K562 (cell line): ENCODE measurements around the gene GRIN1. TPM values are rescaled to one million over a fixed set of nuclear protein-coding genes. Genes with fewer than 3 reads are reported as not detected.

Source experiments
- ARHGAP35 ChIP-seq: fragments of 450-650 bp; IDR thresholded peaks from 2 replicates; pipeline ENCODE4 v1.6.1; 2018; ENCODE audit not compliant: partially characterized antibody
- BDP1 ChIP-seq: IDR thresholded peaks from 3 replicates; pipeline ENCODE4 v1.6.1; 2011; ENCODE audit not compliant: insufficient read length, insufficient read depth
- BRF1 ChIP-seq: IDR thresholded peaks from 3 replicates; pipeline ENCODE4 v1.6.1; 2011; ENCODE audit warnings: borderline replicate concordance, mild to moderate bottlenecking; ENCODE audit not compliant: insufficient read length; ENCODE audit errors: extremely low read depth
- EWSR1 ChIP-seq: fragments of 450-650 bp; IDR thresholded peaks from 2 replicates; pipeline ENCODE4 v1.6.1; 2018; ENCODE audit warnings: borderline replicate concordance, mild to moderate bottlenecking, low read depth, moderate library complexity; ENCODE audit not compliant: partially characterized antibody
- FOXJ2 ChIP-seq: fragments of 200-800 bp; sonication (Bioruptor generic); IDR thresholded peaks from 2 replicates; pipeline ENCODE4 v1.6.1; 2016; ENCODE audit warnings: missing genetic modification characterization, missing compliant biosample characterization
- HDAC8 ChIP-seq: fragments of 450-650 bp; IDR thresholded peaks from 2 replicates; pipeline ENCODE4 v1.6.1; 2016; ENCODE audit warnings: mild to moderate bottlenecking, missing genetic modification characterization, moderate library complexity, missing compliant biosample characterization
- MCM2 ChIP-seq: fragments of 450-650 bp; IDR thresholded peaks from 2 replicates; pipeline ENCODE4 v1.6.1; 2017; ENCODE audit warnings: low read depth, mild to moderate bottlenecking
- MCM5 ChIP-seq: fragments of 450-650 bp; IDR thresholded peaks from 2 replicates; pipeline ENCODE4 v1.6.1; 2016; ENCODE audit warnings: low read depth
- MEF2A ChIP-seq: IDR thresholded peaks from 2 replicates; pipeline ENCODE4 v1.6.1; 2011; ENCODE audit warnings: low read depth, mild to moderate bottlenecking, low read length, moderate library complexity; ENCODE audit not compliant: control insufficient read depth
- MTA3 ChIP-seq: fragments of 450-650 bp; formaldehyde crosslinking; IDR thresholded peaks from 2 replicates; pipeline ENCODE4 v1.6.1; 2017; ENCODE audit warnings: mild to moderate bottlenecking, borderline replicate concordance
- RBFOX2 ChIP-seq: fragments of 200-400 bp; formaldehyde crosslinking; IDR thresholded peaks from 2 replicates; pipeline ENCODE4 v1.6.1; 2017; ENCODE audit warnings: low read depth, mild to moderate bottlenecking, low read length, moderate library complexity
- RFX1 ChIP-seq: fragments of 450-650 bp; IDR thresholded peaks from 2 replicates; pipeline ENCODE4 v1.6.1; 2016; ENCODE audit warnings: mild to moderate bottlenecking, moderate library complexity
- SMAD2 ChIP-seq: fragments of 150-350 bp; IDR thresholded peaks from 2 replicates; pipeline ENCODE4 v1.6.1; 2014; ENCODE audit warnings: low read depth, mild to moderate bottlenecking, low read length
- TFAM ChIP-seq: fragments of 250-450 bp; sonication (Bioruptor Pico); conservative IDR thresholded peaks from 2 replicates; pipeline ENCODE4 v1.5.0; 2021; ENCODE audit warnings: mild to moderate bottlenecking, moderate library complexity
- XRCC3 ChIP-seq: fragments of 450-650 bp; IDR thresholded peaks from 2 replicates; pipeline ENCODE4 v1.6.1; 2017; ENCODE audit warnings: mild to moderate bottlenecking, moderate library complexity
- ZNF143 ChIP-seq: sonication (generic); formaldehyde crosslinking; IDR thresholded peaks from 2 replicates; pipeline ENCODE4 v1.9.0; 2022; ENCODE audit warnings: mild to moderate bottlenecking, missing genetic modification reagents
- polyA plus RNA-seq, 8 experiments: library from polyadenylated mRNA; depleted of rRNA in 4 of 8; stranded (reverse) in 5 of 8; unstranded in 3 of 8; fragments of >200 nt; fragmentation: Nextera tagmentation in 2 of 8; fragmentation: Illumina TruSeq in 1 of 8; extraction: Ambion mirVana in 2 of 8; extraction: Trizol in 1 of 8; gene quantifications; 2 replicates each; pipeline versions ENCODE4 v1.2.1 to v1.2.3, GENCODE V29; 2011 to 2014; ENCODE audit warnings: inconsistent platforms in 1 of 8, missing spikeins in 1 of 8
- total RNA-seq, 7 experiments: library from RNA; depleted of rRNA in 6 of 7; stranded (reverse); fragments of >200 nt in 6 of 7; fragmentation: Illumina TruSeq in 2 of 7; extraction: Trizol in 2 of 7; gene quantifications; 2 replicates each; pipeline versions ENCODE4 v1.2.1 to v1.2.3, GENCODE V29; 2011 to 2021; ENCODE audit warnings: low replicate concordance in 1 of 7
- TF ChIP-seq, protein P1 (sequence below), 2 experiments: fragments of 450-650 bp in 1 of 2; IDR thresholded peaks; 2 replicates each; pipeline ENCODE4 v1.6.1; 2011 to 2017; ENCODE audit warnings: low read depth in 2 of 2, antibody characterized with exemption in 1 of 2, borderline replicate concordance in 1 of 2, low read length in 1 of 2, mild to moderate bottlenecking in 1 of 2, mixed read lengths in 1 of 2; ENCODE audit not compliant: control insufficient read depth in 1 of 2
- TF ChIP-seq, protein P2 (sequence below): sonication (generic); IDR thresholded peaks from 2 replicates; pipeline ENCODE4 v1.6.1; 2016
- TF ChIP-seq, protein P3 (sequence below): fragments of 250-450 bp; sonication (Bioruptor Pico); IDR thresholded peaks from 2 replicates; pipeline ENCODE4 v1.6.1; 2021; ENCODE audit warnings: mild to moderate bottlenecking
- TF ChIP-seq, protein P4 (sequence below): sonication (generic); formaldehyde crosslinking; IDR thresholded peaks from 2 replicates; pipeline ENCODE4 v1.8.0; 2022; ENCODE audit warnings: mild to moderate bottlenecking, missing genetic modification reagents
- TF ChIP-seq, protein P5 (sequence below): sonication (generic); formaldehyde crosslinking; IDR thresholded peaks from 2 replicates; pipeline ENCODE4 v1.5.0; 2020; ENCODE audit warnings: missing genetic modification reagents

GRIN1 gene
- total and polyA plus RNA-seq, 9 of the 15 experiments (the other 6 are each of a cell fraction or from before 2014, with no cell fraction given): 0.03 to 0.35 (median 0.16) TPM; not detected in 6

DNA sequence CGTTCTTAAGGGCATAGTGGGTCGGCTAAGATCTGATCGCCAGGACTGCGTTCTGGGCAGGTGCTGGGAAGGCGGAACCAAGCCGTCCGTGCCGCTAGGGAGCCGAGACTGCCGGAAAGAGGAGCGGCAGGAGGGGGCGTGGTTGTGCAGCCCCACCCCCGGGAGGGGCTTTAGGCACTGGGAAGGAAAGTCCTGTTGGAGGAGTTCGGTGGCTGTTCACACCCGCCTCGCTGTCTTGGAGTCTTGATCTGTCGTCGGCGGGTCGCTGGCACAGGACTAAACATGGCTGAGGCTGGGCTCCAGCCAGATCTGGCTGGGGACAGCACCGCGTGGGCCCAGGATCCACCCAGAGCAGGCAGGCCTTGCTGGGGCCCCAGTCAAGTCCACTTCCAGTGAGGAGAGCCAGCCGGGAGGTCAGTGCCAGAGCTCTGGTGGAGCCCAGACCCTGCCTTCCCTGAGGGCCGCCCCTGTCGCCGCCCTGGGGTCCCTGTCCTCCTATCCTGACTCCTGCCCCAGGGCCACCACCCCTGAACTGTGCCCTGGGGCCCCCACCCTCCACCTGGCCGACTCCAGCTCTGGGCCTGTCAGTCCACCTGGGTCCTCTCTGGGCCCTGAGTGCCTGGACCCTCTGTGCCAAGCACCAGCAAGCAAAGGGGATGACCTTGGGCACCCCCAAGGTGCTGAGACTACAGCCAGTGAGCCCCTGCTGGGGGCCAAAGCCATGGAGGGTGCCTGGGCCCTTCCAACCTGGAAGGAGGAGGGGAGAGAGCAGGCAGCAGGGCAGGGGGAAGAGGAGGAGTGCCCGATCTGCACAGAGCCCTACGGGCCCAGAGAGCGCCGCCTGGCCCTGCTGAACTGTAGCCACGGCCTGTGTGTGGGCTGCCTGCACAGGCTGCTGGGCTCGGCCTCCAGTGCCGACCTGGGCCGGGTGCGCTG is 78.6 kb downstream of the GRIN1 start (continued):
- TF ChIP-seq, protein P1, sequence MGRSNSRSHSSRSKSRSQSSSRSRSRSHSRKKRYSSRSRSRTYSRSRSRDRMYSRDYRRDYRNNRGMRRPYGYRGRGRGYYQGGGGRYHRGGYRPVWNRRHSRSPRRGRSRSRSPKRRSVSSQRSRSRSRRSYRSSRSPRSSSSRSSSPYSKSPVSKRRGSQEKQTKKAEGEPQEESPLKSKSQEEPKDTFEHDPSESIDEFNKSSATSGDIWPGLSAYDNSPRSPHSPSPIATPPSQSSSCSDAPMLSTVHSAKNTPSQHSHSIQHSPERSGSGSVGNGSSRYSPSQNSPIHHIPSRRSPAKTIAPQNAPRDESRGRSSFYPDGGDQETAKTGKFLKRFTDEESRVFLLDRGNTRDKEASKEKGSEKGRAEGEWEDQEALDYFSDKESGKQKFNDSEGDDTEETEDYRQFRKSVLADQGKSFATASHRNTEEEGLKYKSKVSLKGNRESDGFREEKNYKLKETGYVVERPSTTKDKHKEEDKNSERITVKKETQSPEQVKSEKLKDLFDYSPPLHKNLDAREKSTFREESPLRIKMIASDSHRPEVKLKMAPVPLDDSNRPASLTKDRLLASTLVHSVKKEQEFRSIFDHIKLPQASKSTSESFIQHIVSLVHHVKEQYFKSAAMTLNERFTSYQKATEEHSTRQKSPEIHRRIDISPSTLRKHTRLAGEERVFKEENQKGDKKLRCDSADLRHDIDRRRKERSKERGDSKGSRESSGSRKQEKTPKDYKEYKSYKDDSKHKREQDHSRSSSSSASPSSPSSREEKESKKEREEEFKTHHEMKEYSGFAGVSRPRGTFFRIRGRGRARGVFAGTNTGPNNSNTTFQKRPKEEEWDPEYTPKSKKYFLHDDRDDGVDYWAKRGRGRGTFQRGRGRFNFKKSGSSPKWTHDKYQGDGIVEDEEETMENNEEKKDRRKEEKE (IDR thresholded peaks at IDR 0.05; ENCODE audit: borderline replicate concordance in 1 of 2, control insufficient read depth in 1 of 2, low read depth in 2 of 2, low read length in 1 of 2): no peak
- TF ChIP-seq BDP1: no peak
- TF ChIP-seq BRF1: no peak
- no peak for TF ChIP-seq HDAC8 (tag)
- no peak for TF ChIP-seq SMAD2
- TF ChIP-seq MTA3: peak; percentile 55; the same call in 1 of the 2 replicates
- TF ChIP-seq MEF2A: no peak
- TF ChIP-seq RBFOX2: peak; percentile 74
- no peak for TF ChIP-seq ARHGAP35
- TF ChIP-seq MCM2: no peak
- no peak for TF ChIP-seq TFAM (CRISPR knock-in tag)
- TF ChIP-seq, protein P2, sequence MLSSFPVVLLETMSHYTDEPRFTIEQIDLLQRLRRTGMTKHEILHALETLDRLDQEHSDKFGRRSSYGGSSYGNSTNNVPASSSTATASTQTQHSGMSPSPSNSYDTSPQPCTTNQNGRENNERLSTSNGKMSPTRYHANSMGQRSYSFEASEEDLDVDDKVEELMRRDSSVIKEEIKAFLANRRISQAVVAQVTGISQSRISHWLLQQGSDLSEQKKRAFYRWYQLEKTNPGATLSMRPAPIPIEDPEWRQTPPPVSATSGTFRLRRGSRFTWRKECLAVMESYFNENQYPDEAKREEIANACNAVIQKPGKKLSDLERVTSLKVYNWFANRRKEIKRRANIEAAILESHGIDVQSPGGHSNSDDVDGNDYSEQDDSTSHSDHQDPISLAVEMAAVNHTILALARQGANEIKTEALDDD: no peak
- no peak for TF ChIP-seq ZNF143 (CRISPR knock-in tag)
- TF ChIP-seq RFX1: no peak
- no peak for TF ChIP-seq XRCC3
- no peak for TF ChIP-seq EWSR1
- TF ChIP-seq, protein P3, sequence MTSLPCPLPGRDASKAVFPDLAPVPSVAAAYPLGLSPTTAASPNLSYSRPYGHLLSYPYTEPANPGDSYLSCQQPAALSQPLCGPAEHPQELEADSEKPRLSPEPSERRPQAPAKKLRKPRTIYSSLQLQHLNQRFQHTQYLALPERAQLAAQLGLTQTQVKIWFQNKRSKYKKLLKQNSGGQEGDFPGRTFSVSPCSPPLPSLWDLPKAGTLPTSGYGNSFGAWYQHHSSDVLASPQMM (CRISPR knock-in tag): no peak
- TF ChIP-seq, protein P4, sequence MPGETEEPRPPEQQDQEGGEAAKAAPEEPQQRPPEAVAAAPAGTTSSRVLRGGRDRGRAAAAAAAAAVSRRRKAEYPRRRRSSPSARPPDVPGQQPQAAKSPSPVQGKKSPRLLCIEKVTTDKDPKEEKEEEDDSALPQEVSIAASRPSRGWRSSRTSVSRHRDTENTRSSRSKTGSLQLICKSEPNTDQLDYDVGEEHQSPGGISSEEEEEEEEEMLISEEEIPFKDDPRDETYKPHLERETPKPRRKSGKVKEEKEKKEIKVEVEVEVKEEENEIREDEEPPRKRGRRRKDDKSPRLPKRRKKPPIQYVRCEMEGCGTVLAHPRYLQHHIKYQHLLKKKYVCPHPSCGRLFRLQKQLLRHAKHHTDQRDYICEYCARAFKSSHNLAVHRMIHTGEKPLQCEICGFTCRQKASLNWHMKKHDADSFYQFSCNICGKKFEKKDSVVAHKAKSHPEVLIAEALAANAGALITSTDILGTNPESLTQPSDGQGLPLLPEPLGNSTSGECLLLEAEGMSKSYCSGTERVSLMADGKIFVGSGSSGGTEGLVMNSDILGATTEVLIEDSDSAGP: no peak
- TF ChIP-seq, protein P5, sequence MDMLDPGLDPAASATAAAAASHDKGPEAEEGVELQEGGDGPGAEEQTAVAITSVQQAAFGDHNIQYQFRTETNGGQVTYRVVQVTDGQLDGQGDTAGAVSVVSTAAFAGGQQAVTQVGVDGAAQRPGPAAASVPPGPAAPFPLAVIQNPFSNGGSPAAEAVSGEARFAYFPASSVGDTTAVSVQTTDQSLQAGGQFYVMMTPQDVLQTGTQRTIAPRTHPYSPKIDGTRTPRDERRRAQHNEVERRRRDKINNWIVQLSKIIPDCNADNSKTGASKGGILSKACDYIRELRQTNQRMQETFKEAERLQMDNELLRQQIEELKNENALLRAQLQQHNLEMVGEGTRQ (CRISPR knock-in tag): no peak
- no peak for TF ChIP-seq MCM5
- no peak for TF ChIP-seq FOXJ2 (tag)
